Heart left ventricle (tissue), 16 donors: ENCODE measurements around the gene CCDC85B. TPM values are rescaled to one million over a fixed set of nuclear protein-coding genes. Genes with fewer than 3 reads are reported as not detected.

ENCODE experiments used
- ATAC-seq, 4 donors: fragments of 200-7000 bp; cut with Tn5 transposase; one replicate each; pipeline ENCODE4 v1.9.1; 2020 to 2022; ENCODE audit warnings: moderate library complexity in 4 of 4, mild to moderate bottlenecking in 3 of 4, moderate number of reproducible peaks in 1 of 4
- DNase-seq, 5 donors: peaks; one replicate each; pipeline ENCODE4 v3.0.0-alpha.2; 2020
- H3K27ac ChIP-seq, 12 donors: fragments of 200-600 bp; sonication (generic) in 4 of 12; one replicate each; pipeline versions ENCODE4 v1.5.0 to v1.8.0; 2016 to 2022; ENCODE audit warnings: mild to moderate bottlenecking in 2 of 12
- H3K27me3 ChIP-seq, 9 donors: fragments of 200-600 bp; sonication (generic) in 2 of 9; one replicate each; pipeline versions ENCODE4 v1.5.1 to v1.8.0; 2016 to 2022; ENCODE audit warnings: mild to moderate bottlenecking in 3 of 9
- H3K36me3 ChIP-seq, 9 donors: fragments of 200-600 bp; sonication (generic) in 2 of 9; one replicate each; pipeline versions ENCODE4 v1.5.0 to v1.8.0; 2018 to 2022; ENCODE audit warnings: mild to moderate bottlenecking in 2 of 9
- H3K4me1 ChIP-seq, 12 donors: fragments of 200-600 bp; sonication (generic) in 4 of 12; one replicate each; pipeline versions ENCODE4 v1.5.0 to v1.8.0; 2016 to 2022; ENCODE audit warnings: mild to moderate bottlenecking in 3 of 12
- H3K4me3 ChIP-seq, 12 donors: fragments of 200-600 bp; sonication (generic) in 4 of 12; one replicate each; pipeline versions ENCODE4 v1.5.0 to v1.8.0; 2017 to 2022; ENCODE audit warnings: mild to moderate bottlenecking in 9 of 12, moderate library complexity in 4 of 12
- H3K9me3 ChIP-seq, 12 donors: fragments of 200-600 bp; sonication (generic) in 4 of 12; one replicate each; pipeline versions ENCODE4 v1.5.0 to v1.8.0; 2016 to 2022; ENCODE audit warnings: mild to moderate bottlenecking in 1 of 12
- CTCF ChIP-seq, 12 donors: fragments of 200-600 bp; sonication (generic) in 4 of 12; IDR thresholded peaks; one replicate each; pipeline versions ENCODE4 v1.5.0 to v1.8.0; 2018 to 2022; ENCODE audit warnings: antibody characterized with exemption in 12 of 12, mild to moderate bottlenecking in 5 of 12
- POLR2A ChIP-seq, 2 donors: fragments of 450-650 bp; IDR thresholded peaks; one replicate each; pipeline ENCODE4 v1.6.1; 2017; ENCODE audit warnings: antibody characterized with exemption in 2 of 2, mild to moderate bottlenecking in 2 of 2, moderate library complexity in 2 of 2
- WGBS, 4 donors: extraction: QIAGEN DNeasy Blood & Tissue Kit in 2 of 4; methylation state at CpG; one replicate each; pipeline versions ENCODE4 v1.1.5 to v1.1.7; 2013 to 2018; 5-methylcytosine and 5-hydroxymethylcytosine counted together
- intact Hi-C, 10 donors: fragments of 100-400 bp; cut with DNase I; formaldehyde crosslinking; loops; one replicate each; pipeline versions ENCODE4 v1.11.1 to v1.14.2; 2022
- polyA plus RNA-seq, 2 donors: library from polyadenylated mRNA; stranded (reverse); fragments of 200-250 nt; gene quantifications; one replicate each; pipeline ENCODE4 v1.2.3, GENCODE V29; 2013
- total RNA-seq, 9 donors: library from RNA; depleted of rRNA in 2 of 9; stranded (reverse); fragments of >200 nt in 2 of 9; fragmentation: NEBNext Ultra II Directional in 3 of 9; extraction: Animal tissue kit (Norgen Biotek cat#: 25700) in 3 of 9; gene quantifications; one replicate each; pipeline versions ENCODE4 v1.1.0 to v1.2.4, GENCODE V29; 2016 to 2023
- donor health status: ischemic (EF 13 %, LVEDD 7.1; RV severe dilation, severe dysfunction).
- donor health status: healthy with polysubstance abuse.
- donor health status: DM: no; HTN: yes; CAD: no.
- donor health status: DM: no; HTN: no; CAD: no.
- donor health status: ischemic (EF 25% LVEDD 6.9; RV normal size, moderate dysfunction).
- donor health status: ischemic (EF 25% LVEDD 5.7; RV mildly dilated, moderate dysfunction).
- donor health status: healthy.
- donor health status: DM: yes; HTN: yes; CAD: no.
- donor health status: ischemic (EF 35%, LVEDD 5.7; RV mildly dilated, moderate dysfunction).
- donor health status: nonischemic (EF 11% LVEDD 7.7; RV severe dilation, severe dysfunction).
- donor health status: DM: yes; HTN: yes; CAD: no.
- donor health status: PGD.
- donor health status: ischemic (EF 29% LVEDD 5.4; RV normal size, mild dysfunction).
- donor health status: nonischemic (EF 23%, LVEDD 6.1; RV moderate dilation, normal function).

The CCDC85B gene
- total and polyA plus RNA-seq, 11 donors: 31.3 to 78.1 (median 36.9) TPM

DNA sequence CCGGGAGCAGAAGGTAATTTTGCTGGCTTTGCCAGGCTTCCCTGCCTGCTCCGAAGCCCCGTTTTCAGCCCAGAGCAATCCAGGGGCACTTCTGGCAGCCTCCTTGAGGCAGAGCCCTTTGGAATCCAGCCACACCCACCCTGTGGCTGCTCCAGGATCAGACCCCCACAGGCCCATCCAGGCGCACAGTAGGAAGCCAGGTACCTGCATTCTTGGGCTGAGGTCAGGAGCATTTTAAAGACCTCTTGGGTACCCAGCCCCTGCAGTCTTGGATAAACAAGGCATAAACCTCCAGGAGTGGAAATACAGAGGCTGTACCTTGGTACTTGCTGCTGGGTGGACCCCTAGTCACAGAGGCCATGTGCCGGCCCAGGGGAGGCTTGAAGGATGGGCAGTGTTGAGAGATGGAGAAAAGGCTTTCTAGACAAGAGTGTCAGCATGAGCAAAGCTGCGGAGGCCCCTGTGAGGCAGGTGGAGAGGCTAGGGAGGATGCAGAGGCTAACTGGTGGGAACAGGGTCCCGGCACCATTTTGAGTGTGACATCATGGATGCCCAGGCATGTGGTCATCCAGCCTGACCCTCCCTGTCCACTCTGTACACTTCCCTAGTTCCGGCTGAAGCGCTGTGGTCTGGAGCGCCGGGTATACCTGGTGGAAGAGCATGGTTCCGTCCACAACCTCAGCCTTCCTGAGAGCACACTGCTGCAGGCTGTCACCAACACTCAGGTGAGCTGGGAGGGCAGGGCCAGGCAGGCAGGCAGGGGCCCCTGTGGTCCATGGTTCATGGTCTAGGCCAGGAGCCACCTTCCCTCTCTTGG is 26.4 kb upstream of the CCDC85B start:
- Histone ChIP-seq H3K36me3 (peaks cover 0 to 78% (median 73%) of the 10 kb centered on the region in 9 donors), H3K4me3 (no peak overlapping the region), H3K27me3 (no peaks in the 10 kb centered on the region), H3K27ac (no peak overlapping the region), H3K9me3 (no peaks in the 10 kb centered on the region), H3K4me1 (peaks cover 0 to 32% (median 19%) of the 10 kb centered on the region in 12 donors)
- 77 to 86% (median 83%) methylated on average over 7 to 12 of the region's 12 CpGs for WGBS, 4 donors
- intact Hi-C loops: loop anchor here in 1 of 10 donors (10.0 kb wide), 1 partner anchor 481 kb away; the partner anchor contains the start of genes B4GAT1 and BRMS1
- peak in 2 of 5 donors; percentile 22 for DNase-seq
- no peak for TF ChIP-seq POLR2A (IDR thresholded peaks at IDR 0.05)
- no peak for TF ChIP-seq CTCF (IDR thresholded peaks at IDR 0.05)
- no peak for ATAC-seq

- peaks cover 0 to 86% (median 81%) of the 10 kb centered on the region in 9 donors for H3K36me3 ChIP-seq
- H3K9me3 ChIP-seq: no peaks in the 10 kb centered on the region
- ATAC-seq (no peak), DNase-seq (peak in 3 of 5 donors; percentile 11 to 53 (median 22))
- no peaks in the 10 kb centered on the region for H3K27me3 ChIP-seq
- H3K4me1 ChIP-seq: peaks cover 0 to 30% (median 18%) of the 10 kb centered on the region in 12 donors
- H3K4me3 ChIP-seq: no peak overlapping the region
- no peak for TF ChIP-seq POLR2A (IDR thresholded peaks at IDR 0.05)
- no peak for TF ChIP-seq CTCF (IDR thresholded peaks at IDR 0.05)
- intact Hi-C loops: loop anchor here in 1 of 10 donors (10.0 kb wide), 1 partner anchor 480 kb away; the partner anchor contains the start of genes B4GAT1 and BRMS1
- WGBS, 4 donors: 80 to 86% (median 83%) methylated on average over 17 to 18 of the region's 18 CpGs
- no peak overlapping the region for H3K27ac ChIP-seq
Observed at GRCh38 chr11:65864706-65865471, 25.6 kb upstream of the CCDC85B start.

DNA sequence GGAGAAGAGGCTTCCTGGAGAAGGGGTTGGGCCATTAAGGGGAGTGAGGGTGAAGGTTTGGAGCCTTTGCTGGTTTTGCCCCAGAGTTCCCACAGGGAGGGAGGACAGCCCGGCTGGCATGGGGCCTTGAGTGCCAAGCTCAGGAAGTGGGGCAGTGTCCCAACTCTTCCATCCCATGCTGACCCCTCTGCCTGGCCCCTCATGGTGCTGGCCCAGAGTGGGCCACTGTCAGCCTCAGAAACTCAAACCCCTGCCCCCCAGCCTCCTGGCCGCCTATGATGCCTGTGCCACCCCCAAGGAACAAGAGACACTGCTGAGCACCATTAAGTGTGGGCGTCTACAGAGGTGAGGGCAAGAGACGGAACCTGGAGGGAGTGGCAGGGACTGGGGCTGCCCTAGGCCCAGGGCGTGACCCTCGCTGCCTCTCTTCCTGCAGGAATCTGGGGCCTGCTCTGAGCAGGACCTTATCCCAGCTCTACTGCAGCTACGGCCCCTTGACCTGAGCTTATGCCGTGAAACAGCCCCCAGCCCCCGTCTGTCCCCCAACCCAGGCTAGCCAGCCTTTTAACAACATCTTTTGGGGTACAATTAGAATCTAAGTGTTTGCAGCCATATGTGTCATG is 24.8 kb upstream of the CCDC85B start:
- no peak overlapping the region for H3K27ac ChIP-seq
- H3K36me3 ChIP-seq: peaks cover 0 to 93% (median 83%) of the 10 kb centered on the region in 9 donors
- no peak for ATAC-seq
- DNase-seq: peak in 2 of 5 donors; percentile 10 to 33
- no peaks in the 10 kb centered on the region for H3K27me3 ChIP-seq
- intact Hi-C loops: loop anchor here in 1 of 10 donors (10.0 kb wide), 1 partner anchor 479 kb away; the partner anchor contains the start of genes B4GAT1 and BRMS1
- H3K4me1 ChIP-seq: peaks cover 0 to 38% (median 22%) of the 10 kb centered on the region in 12 donors
- H3K9me3 ChIP-seq: no peaks in the 10 kb centered on the region
- no peak for TF ChIP-seq CTCF (IDR thresholded peaks at IDR 0.05)
- TF ChIP-seq POLR2A (IDR thresholded peaks at IDR 0.05): no peak
- H3K4me3 ChIP-seq: no peak overlapping the region
- 77 to 92% (median 85%) methylated on average over 5 to 9 of the region's 9 CpGs for WGBS, 4 donors
